GM23338 (cell line): Measurements from ENCODE around the gene TCP11L1. TPM values are rescaled to one million over a fixed set of nuclear protein-coding genes. Genes with fewer than 3 reads are reported as not detected.

ENCODE experiments used
- ATAC-seq: fragments of 200-7000 bp; cut with Tn5 transposase; 3 replicates; pipeline ENCODE4 v1.9.1; 2020
- DNase-seq: peaks from one replicate; pipeline ENCODE4 v3.0.0-alpha.2; 2015; ENCODE audit warnings: low spot score
- H2AFZ ChIP-seq: fragments of 200-600 bp; sonication (generic); 2 replicates; pipeline ENCODE4 v1.8.0; 2016; ENCODE audit warnings: antibody characterized with exemption, mild to moderate bottlenecking, moderate library complexity
- H3F3A ChIP-seq: fragments of 200-600 bp; sonication (generic); replicated peaks from 2 replicates; pipeline ENCODE4 v1.8.0; 2017; ENCODE audit warnings: antibody characterized with exemption, mixed run types, low read depth
- H3K27ac ChIP-seq: fragments of 200-600 bp; sonication (generic); 2 replicates; pipeline ENCODE4 v1.6.1; 2016; ENCODE audit warnings: low read depth
- H3K27me3 ChIP-seq: fragments of 200-600 bp; sonication (generic); 2 replicates; pipeline ENCODE4 v1.8.0; 2016; ENCODE audit warnings: mild to moderate bottlenecking, mixed run types, moderate library complexity; ENCODE audit not compliant: insufficient read depth
- H3K36me3 ChIP-seq: fragments of 200-600 bp; sonication (generic); 2 replicates; pipeline ENCODE4 v1.8.0; 2016; ENCODE audit warnings: mild to moderate bottlenecking; ENCODE audit not compliant: insufficient read depth
- H3K4me1 ChIP-seq: fragments of 200-600 bp; sonication (generic); 2 replicates; pipeline ENCODE4 v1.8.0; 2016; ENCODE audit warnings: mild to moderate bottlenecking, moderate library complexity; ENCODE audit not compliant: insufficient read depth
- H3K4me2 ChIP-seq: fragments of 200-600 bp; sonication (generic); 2 replicates; pipeline ENCODE4 v1.7.1; 2017; ENCODE audit warnings: mixed run types
- H3K4me3 ChIP-seq: fragments of 200-600 bp; sonication (generic); 2 replicates; pipeline ENCODE4 v1.6.1; 2016; ENCODE audit warnings: mixed run types
- H3K79me2 ChIP-seq: fragments of 200-600 bp; sonication (generic); replicated peaks from 2 replicates; pipeline ENCODE4 v1.8.0; 2017; ENCODE audit warnings: mild to moderate bottlenecking; ENCODE audit not compliant: insufficient read depth
- H3K9me2 ChIP-seq: fragments of 200-600 bp; sonication (generic); 2 replicates; pipeline ENCODE4 v1.8.0; 2017; ENCODE audit not compliant: insufficient read depth
- H4K20me1 ChIP-seq: fragments of 200-600 bp; sonication (generic); replicated peaks from 2 replicates; pipeline ENCODE4 v1.8.0; 2017; ENCODE audit warnings: mild to moderate bottlenecking; ENCODE audit not compliant: insufficient read depth
- H3K27ac Mint-ChIP-seq: 2 replicates; pipeline ENCODE4 v1.8.0; 2020; ENCODE audit warnings: inconsistent platforms, mild to moderate bottlenecking, moderate library complexity, mixed read lengths
- H3K27me3 Mint-ChIP-seq: 3 replicates; pipeline ENCODE4 v1.8.0; 2022; ENCODE audit warnings: low read depth, mild to moderate bottlenecking, moderate library complexity, mixed read lengths, inconsistent platforms; ENCODE audit not compliant: insufficient read depth, poor library complexity
- H3K36me3 Mint-ChIP-seq: 3 replicates; pipeline ENCODE4 v1.8.0; 2021; ENCODE audit warnings: low read depth, mild to moderate bottlenecking, inconsistent platforms, moderate library complexity, mixed read lengths
- H3K4me1 Mint-ChIP-seq: 3 replicates; pipeline ENCODE4 v1.8.0; 2020; ENCODE audit warnings: mild to moderate bottlenecking, inconsistent platforms, mixed read lengths
- H3K4me3 Mint-ChIP-seq: 3 replicates; pipeline ENCODE4 v1.8.0; 2021; ENCODE audit warnings: moderate library complexity, mild to moderate bottlenecking, inconsistent platforms, mixed read lengths
- H3K9me3 Mint-ChIP-seq: 3 replicates; pipeline ENCODE4 v1.8.0; 2020; ENCODE audit warnings: moderate library complexity, mild to moderate bottlenecking, inconsistent platforms, mixed read lengths
- CREB1 ChIP-seq: fragments of 250-450 bp; sonication (Bioruptor Pico); IDR thresholded peaks from 2 replicates; pipeline ENCODE4 v1.5.0; 2020; ENCODE audit warnings: low read depth, mild to moderate bottlenecking, moderate library complexity
- CTCF ChIP-seq, 2 experiments: fragments of 200-600 bp in 1 of 2; sonication (generic) in 1 of 2; conservative IDR thresholded peaks; 2 replicates each; pipeline versions ENCODE4 v1.5.1 to v1.6.1; 2016 to 2017; ENCODE audit warnings: antibody characterized with exemption in 2 of 2, low read depth in 2 of 2, mild to moderate bottlenecking in 2 of 2, moderate library complexity in 1 of 2
- ETS1 ChIP-seq: IDR thresholded peaks from 2 replicates; pipeline ENCODE4 v1.6.1; 2016; ENCODE audit warnings: antibody characterized with exemption
- EZH2 ChIP-seq: fragments of 200-600 bp; sonication (generic); IDR thresholded peaks from one replicate; pipeline ENCODE4 v1.8.0; 2017; ENCODE audit warnings: antibody characterized with exemption, mild to moderate bottlenecking, low read depth; ENCODE audit not compliant: unreplicated experiment
- EZH2phosphoT487 ChIP-seq: fragments of 200-600 bp; sonication (generic); IDR thresholded peaks from one replicate; pipeline ENCODE4 v1.8.1; 2018; ENCODE audit warnings: antibody characterized with exemption; ENCODE audit not compliant: unreplicated experiment
- JUNB ChIP-seq: IDR thresholded peaks from one replicate; pipeline ENCODE4 v1.6.1; 2016; ENCODE audit warnings: antibody characterized with exemption; ENCODE audit not compliant: unreplicated experiment
- NANOG ChIP-seq: IDR thresholded peaks from 2 replicates; pipeline ENCODE4 v1.6.1; 2016; ENCODE audit warnings: antibody characterized with exemption, borderline replicate concordance
- POLR2AphosphoS5 ChIP-seq: IDR thresholded peaks from 2 replicates; pipeline ENCODE4 v1.6.1; 2016; ENCODE audit warnings: antibody characterized with exemption, low read depth
- REST ChIP-seq: IDR thresholded peaks from one replicate; pipeline ENCODE4 v1.6.1; 2018; ENCODE audit warnings: antibody characterized with exemption; ENCODE audit not compliant: unreplicated experiment
- STAT1 ChIP-seq: IDR thresholded peaks from one replicate; pipeline ENCODE4 v1.6.1; 2016; ENCODE audit warnings: antibody characterized with exemption; ENCODE audit not compliant: unreplicated experiment
- ZNF114 ChIP-seq: fragments of 250-450 bp; sonication (Bioruptor Pico); IDR thresholded peaks from 2 replicates; pipeline ENCODE4 v1.5.0; 2020; ENCODE audit warnings: mild to moderate bottlenecking, moderate library complexity
- ZNF331 ChIP-seq: fragments of 250-450 bp; sonication (Bioruptor Pico); IDR thresholded peaks from 2 replicates; pipeline ENCODE4 v1.5.0; 2020; ENCODE audit warnings: low read depth, mild to moderate bottlenecking, moderate library complexity
- ZNF462 ChIP-seq: fragments of 250-450 bp; sonication (Bioruptor Pico); IDR thresholded peaks from 2 replicates; pipeline ENCODE4 v1.5.0; 2020; ENCODE audit warnings: mild to moderate bottlenecking, moderate library complexity
- polyA plus RNA-seq: library from polyadenylated mRNA; unstranded; fragments of >200 nt; fragmentation: Nextera tagmentation; extraction: Ambion mirVana; gene quantifications from 2 replicates; pipeline ENCODE4 v1.2.1, GENCODE V29; 2016
- total RNA-seq: library from RNA; depleted of rRNA; stranded (reverse); fragments of >200 nt; shearing (Covaris generic); gene quantifications from 2 replicates; pipeline ENCODE4 v1.2.3, GENCODE V29; 2014

Gene TCP11L1
- total and polyA plus RNA-seq, 2 experiments from 2014 or later, result 5.0 to 39.0 TPM

- no peak overlapping the region for H2AFZ ChIP-seq
- peaks cover 4% of the 10 kb centered on the region for H3K4me1 ChIP-seq
- Mint-ChIP-seq H3K4me3 (no peak overlapping the region), H3K9me3 (peaks cover 5% of the 10 kb centered on the region; the same call in 2 of the 3 replicates), H3K27me3 (peaks cover 6% of the 10 kb centered on the region), H3K4me1 (peaks cover 10% of the 10 kb centered on the region), H3K27ac (no peak overlapping the region), H3K36me3 (peaks cover 42% of the 10 kb centered on the region)
- H3K4me2 ChIP-seq, result no peak overlapping the region
- H4K20me1 ChIP-seq, result no peaks in the 10 kb centered on the region; the same call in 1 of the 2 replicates
- TF ChIP-seq CTCF (conservative IDR thresholded peaks at IDR 0.05; ENCODE audit: low read depth in 2 of 2) (no peak), REST (no peak), ZNF114 (CRISPR knock-in tag) (no peak), JUNB (no peak), EZH2 (no peak), NANOG (no peak), ZNF331 (CRISPR knock-in tag) (no peak), POLR2AphosphoS5 (no peak), EZH2phosphoT487 (no peak), STAT1 (no peak), CREB1 (CRISPR knock-in tag) (no peak), ZNF462 (CRISPR knock-in tag) (no peak), ETS1 (no peak)
- H3K27ac ChIP-seq, result no peak overlapping the region
- DNase-seq (no peak), ATAC-seq (no peak)
- no peaks in the 10 kb centered on the region for H3F3A ChIP-seq
- no peaks in the 10 kb centered on the region for H3K9me2 ChIP-seq
- no peaks in the 10 kb centered on the region for H3K27me3 ChIP-seq
- no peaks in the 10 kb centered on the region; the same call in 1 of the 2 replicates for H3K79me2 ChIP-seq
- H3K4me3 ChIP-seq, result no peak overlapping the region
- H3K36me3 ChIP-seq, result peaks cover 9% of the 10 kb centered on the region; the same call in 1 of the 2 replicates
Measured at GRCh38 chr11:33045551-33046255, 6.3 kb downstream of the TCP11L1 start.
